GM12874 (cell line): Measurements from ENCODE around the gene STK32B.

ENCODE experiments used
- CTCF ChIP-seq: IDR thresholded peaks from 2 replicates; pipeline ENCODE4 v1.5.1; 2011; ENCODE audit warnings: low read depth, mild to moderate bottlenecking, control low read depth, low read length, moderate library complexity; ENCODE audit not compliant: insufficient read depth

STK32B gene

GRCh38 chr4:5118091-5118786 lies 67.0 kb downstream of the STK32B start:
- TF ChIP-seq CTCF = no peak

DNA sequence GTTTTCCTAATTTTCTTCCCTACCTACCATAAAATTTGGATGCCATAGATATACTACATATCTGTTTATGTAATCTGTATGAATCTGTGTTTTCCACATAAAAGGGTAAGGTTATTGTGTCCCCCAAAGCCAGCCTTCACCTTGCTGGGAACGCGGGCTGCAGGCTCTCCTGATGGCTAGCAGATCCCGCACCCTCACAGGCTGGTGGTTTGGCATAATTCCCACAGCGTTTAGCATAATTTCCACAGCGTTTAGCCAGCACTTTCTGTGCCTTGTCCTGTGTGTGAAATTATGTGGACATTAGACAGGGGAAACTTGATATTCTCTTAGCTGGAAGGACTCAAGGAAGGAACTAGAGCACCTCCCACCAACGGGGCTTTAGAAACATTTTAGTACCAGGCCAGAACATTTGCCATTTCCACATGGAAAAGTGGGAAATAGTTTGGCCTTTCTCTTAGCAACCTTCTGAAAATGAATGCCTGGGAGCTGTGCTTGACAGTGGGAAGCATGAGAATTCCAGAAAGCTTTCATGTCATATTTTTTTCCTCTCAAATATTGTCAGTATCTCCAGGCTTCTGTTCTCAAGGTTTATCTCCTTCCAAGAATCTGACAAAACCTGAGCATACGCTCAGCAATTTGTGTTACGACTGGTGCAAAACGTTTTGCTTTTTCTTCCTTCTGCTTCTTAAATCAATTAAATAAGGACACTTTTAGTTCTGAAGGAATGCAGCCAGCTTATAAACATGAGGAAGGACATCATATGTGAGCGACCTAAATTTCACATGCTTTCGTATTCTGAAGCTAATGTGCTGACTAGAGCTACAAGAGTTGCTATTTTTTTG lies 67.9 kb downstream of the STK32B start:
- TF ChIP-seq CTCF = no peak

DNA sequence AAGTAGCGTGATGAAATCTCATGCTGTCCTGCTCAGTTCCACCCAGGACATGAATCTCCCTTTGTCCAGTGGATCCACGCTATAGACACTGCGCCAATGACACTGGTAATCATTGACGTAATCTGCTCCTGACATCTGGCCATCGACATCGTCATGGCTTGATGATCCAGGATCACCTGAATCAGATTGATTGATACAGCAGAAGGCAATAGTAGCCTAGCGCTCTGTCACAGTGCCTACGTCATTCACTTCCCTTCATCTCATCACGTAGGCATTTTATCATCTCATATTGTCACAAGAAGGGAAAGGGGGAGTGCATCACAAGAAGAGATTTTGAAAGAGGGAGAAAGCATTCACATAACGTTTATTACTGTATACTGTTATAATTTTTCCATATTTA lies 68.8 kb downstream of the STK32B start:
- no peak for TF ChIP-seq CTCF

GRCh38 chr4:5120468-5120867 lies 69.2 kb downstream of the STK32B start:
- TF ChIP-seq CTCF = no peak

DNA sequence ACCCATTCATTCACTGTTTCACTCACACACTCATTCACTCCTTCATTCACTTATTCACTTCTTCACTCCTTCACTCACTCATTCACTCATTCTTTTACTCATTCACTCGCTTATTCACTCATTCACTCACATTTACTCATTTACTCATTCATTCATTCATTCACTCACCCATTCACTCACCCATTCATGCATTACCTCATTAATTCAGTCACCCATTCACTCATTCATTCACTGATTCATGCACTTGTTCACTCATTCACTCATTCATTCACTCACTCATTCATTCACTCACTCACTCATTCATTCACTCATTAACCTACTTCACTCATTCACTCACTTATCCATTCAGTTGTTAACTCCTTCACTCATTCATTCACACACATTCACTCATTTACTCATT lies 70.8 kb downstream of the STK32B start:
- no peak for TF ChIP-seq CTCF

DNA sequence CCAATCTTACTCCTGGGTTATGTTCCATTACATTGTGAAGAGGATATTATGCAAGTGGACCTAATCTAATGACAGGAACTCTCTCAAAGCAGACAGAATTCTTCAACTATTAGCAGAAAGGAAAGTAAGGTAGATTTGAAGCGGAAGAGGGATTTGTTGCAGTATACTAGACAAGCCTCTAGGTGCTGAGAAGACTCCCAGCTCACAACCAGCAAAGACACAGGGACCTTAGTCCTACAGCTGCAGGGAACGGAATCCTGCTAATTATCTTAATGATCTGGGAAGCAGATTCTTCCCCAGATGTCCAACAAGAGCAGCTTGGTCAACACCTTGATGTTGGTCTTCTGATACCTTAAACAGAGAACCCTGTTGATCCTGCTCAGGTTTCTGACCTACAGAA lies 73.6 kb downstream of the STK32B start:
- no peak for TF ChIP-seq CTCF

DNA sequence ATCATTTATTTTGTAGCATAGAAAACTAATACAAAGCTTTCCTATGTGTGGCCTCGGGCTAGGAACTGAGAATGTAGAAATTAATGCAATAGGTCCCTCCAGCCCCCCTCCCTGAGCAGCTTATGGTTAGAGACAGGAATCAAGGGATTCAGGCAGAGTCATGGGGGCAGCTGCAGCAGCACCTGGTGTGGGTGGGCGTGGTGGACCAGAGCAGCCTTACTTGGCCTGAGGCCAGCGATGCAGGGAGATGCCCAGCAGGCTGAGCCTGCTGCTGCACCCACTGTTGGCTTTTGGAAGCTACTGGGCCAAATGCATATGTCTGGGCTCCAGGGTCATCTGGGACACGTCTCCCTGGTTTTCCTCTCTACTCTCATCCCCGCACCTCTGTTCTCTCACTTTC lies 74.0 kb downstream of the STK32B start:
- no peak for TF ChIP-seq CTCF
